Effector memory CD8-positive, alpha-beta T cell (primary cell): ENCODE measurements around the gene CEP170B.
"Not testable (repeated sequence)": the region's sequence is repeated elsewhere in the genome, so short reads cannot be mapped to it uniquely, and the experiment has no call there.

Source experiments
- ATAC-seq: fragments of 150-1000 bp; cut with Tn5 transposase; replicated peaks from 2 replicates; pipeline ENCODE4 v1.10.0; 2021; ENCODE audit warnings: mild to moderate bottlenecking, moderate library complexity
- DNase-seq, 3 experiments: peaks; one replicate each; pipeline ENCODE4 v3.0.0; 2021
- H3K27ac Mint-ChIP-seq, 2 donors: one replicate each; pipeline ENCODE4 v1.8.0; 2022; ENCODE audit warnings: mild to moderate bottlenecking in 2 of 2, mixed read lengths in 2 of 2, moderate library complexity in 2 of 2
- H3K27me3 Mint-ChIP-seq, 2 donors: one replicate each; pipeline ENCODE4 v1.8.0; 2022; ENCODE audit warnings: mixed read lengths in 2 of 2
- H3K36me3 Mint-ChIP-seq: one replicate; pipeline ENCODE4 v1.8.0; 2022; ENCODE audit warnings: mild to moderate bottlenecking, moderate library complexity, mixed read lengths; ENCODE audit not compliant: insufficient read depth
- H3K4me1 Mint-ChIP-seq, 2 donors: one replicate each; pipeline ENCODE4 v1.8.0; 2022; ENCODE audit warnings: low read depth in 2 of 2, mixed read lengths in 2 of 2
- H3K4me3 Mint-ChIP-seq, 2 donors: one replicate each; pipeline ENCODE4 v1.8.0; 2022; ENCODE audit warnings: mild to moderate bottlenecking in 2 of 2, mixed read lengths in 2 of 2, moderate library complexity in 2 of 2
- H3K9me3 Mint-ChIP-seq, 2 donors: one replicate each; pipeline ENCODE4 v1.8.0; 2022; ENCODE audit warnings: mixed read lengths in 2 of 2

Gene CEP170B

DNA sequence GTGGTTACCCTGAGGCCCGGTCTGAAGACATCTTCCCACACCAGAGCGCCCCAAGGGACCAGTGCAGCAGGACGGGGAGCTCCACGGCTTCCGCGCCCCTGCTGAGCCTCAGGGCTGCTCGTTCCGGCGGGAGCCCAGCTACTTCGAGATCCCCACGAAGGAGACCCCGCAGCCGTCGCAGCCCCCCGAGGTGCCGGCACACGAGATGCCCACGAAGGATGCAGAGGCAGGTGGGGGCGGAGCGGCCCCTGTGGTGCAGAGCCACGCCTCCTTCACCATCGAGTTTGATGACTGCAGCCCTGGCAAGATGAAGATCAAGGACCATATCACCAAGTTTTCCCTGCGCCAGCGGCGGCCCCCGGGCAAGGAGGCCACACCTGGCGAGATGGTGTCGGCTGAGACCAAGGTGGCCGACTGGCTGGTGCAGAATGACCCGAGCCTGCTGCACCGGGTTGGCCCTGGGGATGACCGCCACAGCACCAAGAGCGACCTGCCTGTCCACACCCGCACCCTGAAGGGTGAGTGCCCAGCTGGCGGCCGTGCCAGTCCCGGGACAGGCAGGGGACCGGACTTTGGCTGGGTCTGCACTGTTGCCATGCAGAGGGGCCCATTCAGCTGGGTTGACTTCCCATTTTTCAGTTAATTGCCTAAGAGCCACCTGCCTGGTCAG is 18.1 kb downstream of the CEP170B start:
- H3K4me3 Mint-ChIP-seq, result no peak overlapping the region
- H3K27me3 Mint-ChIP-seq, result no peaks in the 10 kb centered on the region
- no peak overlapping the region for H3K27ac Mint-ChIP-seq
- no peaks in the 10 kb centered on the region for H3K36me3 Mint-ChIP-seq
- DNase-seq (no peak), ATAC-seq (no peak)
- no peaks in the 10 kb centered on the region for H3K9me3 Mint-ChIP-seq
- H3K4me1 Mint-ChIP-seq, result no peaks in the 10 kb centered on the region

GRCh38 chr14:104883681-104884361 is 18.8 kb downstream of the CEP170B start:
- DNase-seq (no peak), ATAC-seq (no peak)
- H3K4me1 Mint-ChIP-seq, result no peaks in the 10 kb centered on the region
- no peaks in the 10 kb centered on the region for H3K27me3 Mint-ChIP-seq
- no peak overlapping the region for H3K27ac Mint-ChIP-seq
- H3K36me3 Mint-ChIP-seq, result no peaks in the 10 kb centered on the region
- no peaks in the 10 kb centered on the region for H3K9me3 Mint-ChIP-seq
- no peak overlapping the region for H3K4me3 Mint-ChIP-seq

DNA sequence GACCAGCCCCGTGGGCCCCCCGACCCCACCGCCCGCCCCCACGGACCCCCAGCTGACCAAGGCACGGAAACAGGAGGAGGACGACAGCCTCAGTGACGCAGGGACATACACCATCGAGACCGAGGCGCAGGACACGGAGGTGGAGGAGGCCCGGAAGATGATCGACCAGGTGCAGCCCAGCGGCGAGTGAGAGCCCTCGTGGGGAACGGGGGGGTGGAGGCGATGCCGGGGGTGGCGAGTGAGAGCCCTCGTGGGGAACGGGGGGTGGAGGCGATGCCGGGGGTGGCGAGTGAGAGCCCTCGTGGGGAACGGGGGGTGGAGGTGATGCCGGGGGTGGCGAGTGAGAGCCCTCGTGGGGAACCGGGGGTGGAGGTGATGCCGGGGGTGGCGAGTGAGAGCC is 19.3 kb downstream of the CEP170B start:
- not testable (repeated sequence) for H3K27ac Mint-ChIP-seq, H3K9me3 Mint-ChIP-seq, H3K4me1 Mint-ChIP-seq, ATAC-seq, H3K36me3 Mint-ChIP-seq, H3K4me3 Mint-ChIP-seq, H3K27me3 Mint-ChIP-seq, DNase-seq

DNA sequence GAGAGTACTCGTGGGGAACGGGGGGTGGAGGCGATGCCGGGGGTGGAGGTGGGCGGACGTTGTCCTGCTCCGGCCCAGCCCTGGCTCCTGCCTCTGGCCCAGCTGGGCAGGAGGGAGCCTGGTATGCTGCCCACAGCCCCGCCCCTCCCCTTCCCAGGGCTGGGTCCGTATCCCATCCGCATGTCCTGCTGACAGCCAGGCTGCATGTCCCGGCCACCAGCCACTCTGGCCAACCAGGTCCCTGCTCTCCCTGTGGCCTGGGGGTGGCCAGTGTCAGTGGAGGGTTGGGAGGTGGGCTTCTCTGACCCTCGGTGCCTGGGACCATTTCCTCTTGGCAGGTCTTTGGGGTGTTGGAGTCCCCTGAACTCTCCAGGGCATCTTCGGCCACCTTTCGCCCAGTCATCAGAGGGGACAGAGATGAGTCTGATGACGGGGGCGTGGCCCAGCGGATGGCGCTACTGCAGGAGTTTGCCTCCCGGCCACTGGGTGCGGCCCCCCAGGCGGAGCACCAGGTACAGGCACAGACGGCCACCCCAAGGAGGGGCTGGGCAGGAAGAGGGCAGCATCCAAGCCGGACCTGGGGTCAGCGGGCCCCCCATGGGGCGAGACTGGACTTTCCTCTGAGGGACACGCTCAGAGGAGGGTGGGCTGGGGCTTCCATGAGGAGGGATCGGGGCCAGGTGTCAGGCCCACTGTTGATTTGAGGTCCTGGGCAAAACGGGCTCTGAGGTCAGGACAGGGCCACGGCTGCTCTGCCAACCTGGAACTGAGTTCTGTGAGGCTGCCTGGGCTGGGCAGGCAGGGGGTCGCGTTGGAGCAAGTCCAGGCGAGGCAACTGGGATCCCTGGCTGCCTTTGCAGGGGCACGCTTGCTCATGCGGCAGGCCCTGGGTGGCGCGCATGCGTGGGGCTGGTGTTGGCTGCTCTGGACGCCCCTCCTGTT is 20.2 kb downstream of the CEP170B start:
- ATAC-seq (no peak), DNase-seq (no peak)
- no peak overlapping the region for H3K4me3 Mint-ChIP-seq
- H3K36me3 Mint-ChIP-seq, result no peaks in the 10 kb centered on the region
- H3K27me3 Mint-ChIP-seq, result no peaks in the 10 kb centered on the region
- H3K9me3 Mint-ChIP-seq, result no peaks in the 10 kb centered on the region
- no peaks in the 10 kb centered on the region for H3K4me1 Mint-ChIP-seq
- no peak overlapping the region for H3K27ac Mint-ChIP-seq

GRCh38 chr14:104885973-104886689 is 21.1 kb downstream of the CEP170B start:
- no peak overlapping the region for H3K27ac Mint-ChIP-seq
- no peaks in the 10 kb centered on the region for H3K9me3 Mint-ChIP-seq
- H3K4me1 Mint-ChIP-seq, result no peaks in the 10 kb centered on the region
- H3K36me3 Mint-ChIP-seq, result peaks cover 3% of the 10 kb centered on the region
- DNase-seq (no peak), ATAC-seq (no peak)
- no peak overlapping the region for H3K4me3 Mint-ChIP-seq
- no peaks in the 10 kb centered on the region for H3K27me3 Mint-ChIP-seq

DNA sequence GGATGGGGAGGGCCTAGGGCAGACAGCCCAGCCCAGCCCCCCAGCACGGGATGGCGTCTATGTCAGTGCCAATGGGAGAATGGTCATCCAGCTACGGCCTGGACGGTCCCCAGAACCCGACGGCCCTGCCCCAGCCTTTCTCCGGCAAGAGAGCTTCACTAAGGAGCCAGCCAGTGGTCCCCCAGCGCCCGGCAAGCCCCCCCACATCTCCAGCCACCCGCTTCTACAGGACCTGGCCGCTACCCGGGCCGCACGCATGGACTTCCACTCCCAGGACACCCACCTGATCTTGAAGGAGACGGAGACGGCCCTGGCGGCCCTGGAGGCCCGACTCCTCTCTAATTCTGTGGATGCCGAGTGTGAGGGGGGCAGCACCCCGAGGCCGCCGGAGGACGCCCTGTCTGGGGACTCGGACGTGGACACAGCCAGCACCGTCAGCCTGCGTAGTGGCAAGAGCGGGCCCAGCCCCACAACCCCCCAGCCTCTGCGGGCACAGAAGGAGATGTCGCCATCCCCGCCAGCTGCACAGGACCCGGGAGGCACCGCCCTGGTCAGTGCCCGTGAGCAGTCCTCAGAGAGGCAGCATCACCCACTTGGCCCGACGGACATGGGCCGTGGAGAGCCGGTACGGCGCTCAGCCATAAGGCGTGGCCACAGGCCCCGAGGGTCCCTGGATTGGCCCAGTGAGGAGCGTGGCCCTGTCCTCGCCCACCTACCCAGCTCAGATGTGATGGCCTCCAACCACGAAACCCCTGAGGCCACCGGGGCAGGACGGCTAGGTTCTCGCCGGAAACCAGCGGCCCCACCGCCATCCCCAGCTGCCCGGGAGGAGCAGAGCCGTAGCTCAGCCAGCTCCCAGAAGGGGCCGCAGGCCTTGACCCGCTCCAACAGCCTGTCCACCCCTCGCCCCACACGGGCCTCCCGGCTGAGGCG is 21.9 kb downstream of the CEP170B start:
- H3K36me3 Mint-ChIP-seq, result peaks cover 3% of the 10 kb centered on the region
- H3K4me3 Mint-ChIP-seq, result no peak overlapping the region
- H3K27me3 Mint-ChIP-seq, result no peaks in the 10 kb centered on the region
- H3K9me3 Mint-ChIP-seq, result no peaks in the 10 kb centered on the region
- DNase-seq, result no peak
- no peak overlapping the region for H3K27ac Mint-ChIP-seq
- H3K4me1 Mint-ChIP-seq, result no peaks in the 10 kb centered on the region
- ATAC-seq, result no peak

DNA sequence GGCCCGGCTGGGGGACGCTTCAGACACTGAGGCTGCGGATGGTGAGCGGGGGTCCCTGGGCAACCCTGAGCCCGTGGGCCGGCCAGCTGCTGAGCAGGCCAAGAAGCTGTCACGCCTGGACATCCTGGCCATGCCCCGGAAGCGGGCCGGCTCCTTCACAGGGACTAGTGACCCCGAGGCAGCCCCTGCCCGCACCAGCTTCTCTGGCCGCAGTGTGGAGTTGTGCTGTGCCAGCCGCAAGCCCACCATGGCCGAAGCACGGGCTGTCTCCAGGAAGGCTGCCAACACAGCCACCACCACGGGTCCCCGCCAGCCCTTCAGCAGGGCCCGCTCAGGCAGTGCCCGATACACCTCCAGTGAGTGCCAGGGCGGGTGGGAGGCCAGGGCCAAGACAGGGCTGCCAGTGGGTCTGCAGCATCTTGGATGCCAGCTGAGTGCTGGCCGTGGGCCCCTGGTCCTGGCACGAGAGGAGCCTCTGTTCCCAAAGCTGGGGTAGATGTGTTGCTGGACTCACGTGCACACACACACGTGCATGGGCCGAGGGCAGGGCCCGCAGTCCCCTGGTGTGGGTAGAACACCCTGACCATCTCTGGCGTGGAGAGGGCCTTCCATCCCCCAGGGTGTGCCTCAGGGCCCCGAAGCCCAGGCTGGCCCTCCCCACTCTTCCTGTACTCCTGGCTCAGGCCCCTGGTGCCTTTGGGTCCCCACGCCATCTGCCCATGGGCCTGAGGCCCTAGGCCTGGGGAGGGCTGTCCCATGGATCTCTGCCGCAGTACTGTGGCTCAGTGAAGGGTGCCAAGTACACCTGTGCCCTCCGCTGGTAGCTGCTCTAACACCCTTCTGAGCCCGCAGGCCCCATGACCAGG is 22.8 kb downstream of the CEP170B start:
- no peak overlapping the region for H3K27ac Mint-ChIP-seq
- H3K27me3 Mint-ChIP-seq, result no peaks in the 10 kb centered on the region
- DNase-seq (no peak), ATAC-seq (no peak)
- peaks cover 3% of the 10 kb centered on the region for H3K36me3 Mint-ChIP-seq
- H3K4me3 Mint-ChIP-seq, result no peak overlapping the region
- H3K9me3 Mint-ChIP-seq, result no peaks in the 10 kb centered on the region
- no peaks in the 10 kb centered on the region for H3K4me1 Mint-ChIP-seq

DNA sequence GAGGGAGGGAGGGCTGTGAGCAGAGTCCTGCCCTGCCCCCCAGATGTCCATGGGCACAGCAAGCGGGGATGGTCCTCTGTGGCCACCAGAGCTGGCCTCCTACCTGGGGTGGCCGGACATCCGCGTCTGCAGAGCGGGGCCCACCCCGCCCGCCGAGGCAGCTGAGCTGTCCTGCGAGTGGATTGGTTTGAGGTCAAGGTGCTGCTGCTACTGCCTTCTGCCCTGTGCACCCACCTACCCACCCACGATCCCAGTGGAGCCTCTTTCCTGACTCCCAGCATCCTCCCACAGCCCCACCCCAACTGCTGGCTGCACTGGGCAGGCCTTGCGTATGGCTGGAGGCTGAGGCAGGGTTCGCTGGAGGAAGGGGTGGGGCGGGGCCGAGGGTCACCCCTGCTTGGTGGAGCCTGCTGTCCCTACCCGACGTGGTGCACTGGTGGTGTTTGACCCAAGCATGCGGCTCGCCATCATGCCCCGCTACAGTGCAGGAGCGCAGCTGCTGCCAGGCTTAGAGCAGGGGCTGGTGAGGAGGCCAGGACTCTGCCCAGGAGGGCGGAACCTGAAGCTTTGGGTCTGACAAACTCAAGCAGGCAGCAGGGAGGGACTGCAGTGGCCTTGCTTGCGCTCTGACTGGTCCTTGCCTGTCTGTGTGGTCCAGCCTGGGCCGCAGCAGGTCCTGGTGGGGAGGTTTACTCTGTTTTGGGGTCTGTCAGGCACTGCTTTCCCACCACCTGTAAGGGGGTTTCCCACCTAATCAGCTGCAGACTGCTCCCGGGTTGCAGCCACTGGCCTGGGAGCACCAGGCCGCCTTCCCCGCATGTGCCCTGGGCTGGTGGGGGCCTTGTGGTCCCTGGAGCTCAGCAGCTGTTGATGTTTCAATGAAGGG is 23.7 kb downstream of the CEP170B start:
- Mint-ChIP-seq H3K36me3 (peaks cover 3% of the 10 kb centered on the region), H3K4me1 (no peaks in the 10 kb centered on the region), H3K4me3 (no peak overlapping the region), H3K9me3 (no peaks in the 10 kb centered on the region), H3K27me3 (no peaks in the 10 kb centered on the region), H3K27ac (no peak overlapping the region)
- DNase-seq, result no peak
- ATAC-seq, result no peak

DNA sequence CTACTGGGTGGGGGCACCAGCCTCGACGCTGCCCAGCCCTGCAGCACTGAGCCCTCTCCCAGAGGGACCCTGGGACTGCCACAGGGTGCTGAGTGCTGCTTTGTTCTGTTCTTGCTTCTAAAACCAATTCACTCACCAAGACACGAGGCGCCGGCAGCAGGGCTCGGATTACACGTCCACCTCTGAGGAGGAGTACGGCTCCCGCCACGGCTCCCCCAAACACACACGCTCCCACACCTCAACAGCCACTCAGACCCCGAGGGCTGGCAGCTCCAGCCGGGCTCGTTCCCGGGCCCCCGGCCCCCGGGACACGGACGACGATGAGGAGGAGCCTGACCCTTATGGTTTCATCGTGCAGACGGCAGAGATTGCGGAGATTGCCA is 24.3 kb downstream of the CEP170B start:
- Mint-ChIP-seq H3K4me1 (no peaks in the 10 kb centered on the region), H3K4me3 (no peak overlapping the region), H3K36me3 (peaks cover 3% of the 10 kb centered on the region), H3K9me3 (no peaks in the 10 kb centered on the region), H3K27me3 (no peaks in the 10 kb centered on the region), H3K27ac (no peak overlapping the region)
- ATAC-seq, result no peak
- DNase-seq, result no peak

GRCh38 chr14:104890292-104890691 is 25.2 kb downstream of the CEP170B start:
- H3K27ac Mint-ChIP-seq, H3K27me3 Mint-ChIP-seq, H3K9me3 Mint-ChIP-seq, H3K4me1 Mint-ChIP-seq, ATAC-seq, H3K4me3 Mint-ChIP-seq, DNase-seq, H3K36me3 Mint-ChIP-seq: not testable (repeated sequence)

- DNase-seq, result no peak
- Mint-ChIP-seq H3K36me3 (peaks cover 3% of the 10 kb centered on the region), H3K27me3 (no peaks in the 10 kb centered on the region), H3K4me3 (no peak overlapping the region), H3K27ac (no peak overlapping the region), H3K4me1 (no peaks in the 10 kb centered on the region), H3K9me3 (no peaks in the 10 kb centered on the region)
- ATAC-seq, result no peak
Observed at GRCh38 chr14:104891121-104891551, 26.1 kb downstream of the CEP170B start.
